Measurements from ENCODE around the gene SND1.

Gene SND1

GRCh38 chr7:127840226-127840951 is 188.4 kb downstream of the SND1 start:
- DNase-seq: no peak

GRCh38 chr7:127844165-127844564 is 192.2 kb downstream of the SND1 start:
- DNase-seq: no peak

GRCh38 chr7:127844707-127845331 is 192.8 kb downstream of the SND1 start:
- no peak for DNase-seq

- no peak for DNase-seq
These were observed 193.7 kb downstream of the SND1 start for GRCh38 chr7:127845522-127846214.

GRCh38 chr7:127847641-127848040 is 195.6 kb downstream of the SND1 start:
- DNase-seq: no peak

- DNase-seq: no peak
These were observed 196.2 kb downstream of the SND1 start for GRCh38 chr7:127848241-127848640.

- DNase-seq: peak; percentile 49
These were observed 198.2 kb downstream of the SND1 start for GRCh38 chr7:127850195-127850594.

GRCh38 chr7:127854383-127854782 is 202.4 kb downstream of the SND1 start:
- DNase-seq: no peak

- DNase-seq: no peak
These were observed 205.5 kb downstream of the SND1 start for GRCh38 chr7:127857464-127857841.

GRCh38 chr7:127858091-127858914 is 206.3 kb downstream of the SND1 start:
- no peak for DNase-seq

GRCh38 chr7:127858915-127859189 is 206.9 kb downstream of the SND1 start:
- no peak for DNase-seq

- no peak for DNase-seq
These were observed 207.3 kb downstream of the SND1 start for GRCh38 chr7:127859330-127859729.

- no peak for DNase-seq
These were observed 210.5 kb downstream of the SND1 start for GRCh38 chr7:127862525-127862924.

- DNase-seq: no peak
These were observed 211.1 kb downstream of the SND1 start for GRCh38 chr7:127863082-127863481.

GRCh38 chr7:127865466-127865865 is 213.5 kb downstream of the SND1 start:
- no peak for DNase-seq

- no peak for DNase-seq
These were observed 218.4 kb downstream of the SND1 start for GRCh38 chr7:127870231-127870907.

- DNase-seq: no peak
These were observed 219.2 kb downstream of the SND1 start for GRCh38 chr7:127871226-127871625.

- DNase-seq: no peak
These were observed 220.1 kb downstream of the SND1 start for GRCh38 chr7:127872122-127872521.

GRCh38 chr7:127873151-127873550 is 221.2 kb downstream of the SND1 start:
- DNase-seq: no peak

- DNase-seq: no peak
These were observed 222.0 kb downstream of the SND1 start for GRCh38 chr7:127873715-127874636.

- DNase-seq: no peak
These were observed 223.1 kb downstream of the SND1 start for GRCh38 chr7:127874951-127875608.

All from stimulated activated CD8-positive, alpha-beta memory T cell treated with anti-CD3 and anti-CD28 coated beads, Interleukin-4, amount 100 ng/mL, for 48 hours (primary cell).